Calu3 (cell line): Measurements from ENCODE around the gene DYSF. TPM values are rescaled to one million over a fixed set of nuclear protein-coding genes. Genes with fewer than 3 reads are reported as not detected.

Experiments
- BruUV-seq: library from RNA; stranded (reverse); fragments of 400-500 nt; replicated peaks from 2 replicates; lab custom pipeline; 2021; lab: Mats Ljungman, UMichigan
- CTCF ChIA-PET: fragments of 300-600 bp; sonication (Branson Sonifier 250); formaldehyde crosslinking; loops from one replicate; lab custom pipeline; 2022; ENCODE audit warnings: antibody characterized with exemption; lab: Charles Lee
- DNase-seq: peaks from one replicate; pipeline ENCODE4 v3.0.0; 2022
- H3K27ac Mint-ChIP-seq: one replicate; pipeline ENCODE4 v1.8.0; 2022; ENCODE audit warnings: mixed read lengths; ENCODE audit not compliant: unreplicated experiment
- H3K27me3 Mint-ChIP-seq: one replicate; pipeline ENCODE4 v1.8.0; 2022; ENCODE audit warnings: mixed read lengths; ENCODE audit not compliant: unreplicated experiment
- H3K36me3 Mint-ChIP-seq: one replicate; pipeline ENCODE4 v1.8.0; 2022; ENCODE audit warnings: mild to moderate bottlenecking, moderate library complexity, mixed read lengths; ENCODE audit not compliant: insufficient read depth, unreplicated experiment
- H3K4me1 Mint-ChIP-seq: one replicate; pipeline ENCODE4 v1.8.0; 2022; ENCODE audit warnings: mild to moderate bottlenecking, low read depth, mixed read lengths; ENCODE audit not compliant: unreplicated experiment
- H3K4me3 Mint-ChIP-seq: one replicate; pipeline ENCODE4 v1.8.0; 2022; ENCODE audit warnings: mild to moderate bottlenecking, low read depth, moderate library complexity, mixed read lengths; ENCODE audit not compliant: unreplicated experiment
- H3K9me3 Mint-ChIP-seq: one replicate; pipeline ENCODE4 v1.8.0; 2022; ENCODE audit warnings: low read depth, mixed read lengths; ENCODE audit not compliant: unreplicated experiment
- intact Hi-C: fragments of 100-400 bp; cut with micrococcal nuclease; formaldehyde crosslinking; loops from one replicate; pipeline ENCODE4 v1.10.0; 2022; ENCODE audit not compliant: unreplicated experiment
- total RNA-seq: library from RNA; stranded (reverse); gene quantifications from 2 replicates; pipeline ENCODE4 v1.2.3, GENCODE V29; 2022
- TF ChIP-seq, protein P1 (sequence below): fragments of 200-600 bp; IDR thresholded peaks from one replicate; pipeline ENCODE4 v1.8.0; 2022; ENCODE audit warnings: antibody characterized with exemption; ENCODE audit not compliant: unreplicated experiment

The DYSF gene
- total RNA-seq, 1 experiment from 2014 or later: 3.2 TPM

- CTCF ChIA-PET: interaction anchor here (0.8 kb wide), 1 partner anchor 29 kb away, joined by 3 read pairs; no protein-coding TSS in a partner anchor
- intact Hi-C loops: no loop called here
- Mint-ChIP-seq H3K9me3 (no peaks in the 10 kb centered on the region), H3K4me1 (no peaks in the 10 kb centered on the region), H3K4me3 (no peak overlapping the region), H3K27ac (no peak overlapping the region), H3K27me3 (peaks cover 91% of the 10 kb centered on the region), H3K36me3 (no peaks in the 10 kb centered on the region)
- TF ChIP-seq, protein P1, sequence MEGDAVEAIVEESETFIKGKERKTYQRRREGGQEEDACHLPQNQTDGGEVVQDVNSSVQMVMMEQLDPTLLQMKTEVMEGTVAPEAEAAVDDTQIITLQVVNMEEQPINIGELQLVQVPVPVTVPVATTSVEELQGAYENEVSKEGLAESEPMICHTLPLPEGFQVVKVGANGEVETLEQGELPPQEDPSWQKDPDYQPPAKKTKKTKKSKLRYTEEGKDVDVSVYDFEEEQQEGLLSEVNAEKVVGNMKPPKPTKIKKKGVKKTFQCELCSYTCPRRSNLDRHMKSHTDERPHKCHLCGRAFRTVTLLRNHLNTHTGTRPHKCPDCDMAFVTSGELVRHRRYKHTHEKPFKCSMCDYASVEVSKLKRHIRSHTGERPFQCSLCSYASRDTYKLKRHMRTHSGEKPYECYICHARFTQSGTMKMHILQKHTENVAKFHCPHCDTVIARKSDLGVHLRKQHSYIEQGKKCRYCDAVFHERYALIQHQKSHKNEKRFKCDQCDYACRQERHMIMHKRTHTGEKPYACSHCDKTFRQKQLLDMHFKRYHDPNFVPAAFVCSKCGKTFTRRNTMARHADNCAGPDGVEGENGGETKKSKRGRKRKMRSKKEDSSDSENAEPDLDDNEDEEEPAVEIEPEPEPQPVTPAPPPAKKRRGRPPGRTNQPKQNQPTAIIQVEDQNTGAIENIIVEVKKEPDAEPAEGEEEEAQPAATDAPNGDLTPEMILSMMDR: no peak
- DNase-seq: no peak
- BruUV-seq: no TSS peak
Measured at GRCh38 chr2:71604726-71605120, 151.4 kb downstream of the DYSF start.

GRCh38 chr2:71605173-71605641, 151.8 kb downstream of the DYSF start:
- H3K36me3 Mint-ChIP-seq: no peaks in the 10 kb centered on the region
- no TSS peak for BruUV-seq
- peaks cover 86% of the 10 kb centered on the region for H3K27me3 Mint-ChIP-seq
- H3K27ac Mint-ChIP-seq: no peak overlapping the region
- no peak overlapping the region for H3K4me3 Mint-ChIP-seq
- H3K9me3 Mint-ChIP-seq: no peaks in the 10 kb centered on the region
- intact Hi-C loops: no loop called here
- H3K4me1 Mint-ChIP-seq: no peaks in the 10 kb centered on the region
- no peak for DNase-seq
- CTCF ChIA-PET: interaction anchor here (0.8 kb wide), 1 partner anchor 30 kb away, joined by 3 read pairs; no protein-coding TSS in a partner anchor
- TF ChIP-seq, protein P1: no peak

GRCh38 chr2:71605781-71606241, 152.4 kb downstream of the DYSF start:
- no TSS peak for BruUV-seq
- CTCF ChIA-PET: no interaction called here
- H3K4me3 Mint-ChIP-seq: no peak overlapping the region
- H3K27me3 Mint-ChIP-seq: peaks cover 84% of the 10 kb centered on the region
- no peaks in the 10 kb centered on the region for H3K36me3 Mint-ChIP-seq
- H3K27ac Mint-ChIP-seq: no peak overlapping the region
- no peaks in the 10 kb centered on the region for H3K9me3 Mint-ChIP-seq
- intact Hi-C loops: no loop called here
- DNase-seq: no peak
- TF ChIP-seq, protein P1: no peak
- H3K4me1 Mint-ChIP-seq: no peaks in the 10 kb centered on the region

- DNase-seq: no peak
- CTCF ChIA-PET: interaction anchor here (0.6 to 1.1 kb wide), 2 partner anchors 9 to 11 kb away, joined by 3 to 6 read pairs; no protein-coding TSS in a partner anchor
- Mint-ChIP-seq H3K27ac (no peak overlapping the region), H3K9me3 (no peaks in the 10 kb centered on the region), H3K4me1 (no peaks in the 10 kb centered on the region), H3K27me3 (peaks cover 84% of the 10 kb centered on the region), H3K4me3 (no peak overlapping the region), H3K36me3 (no peaks in the 10 kb centered on the region)
- BruUV-seq: no TSS peak
- intact Hi-C loops: no loop called here
- TF ChIP-seq, protein P1: no peak
Measured at GRCh38 chr2:71606244-71606643, 152.9 kb downstream of the DYSF start.
